Fibroblast of lung (primary cell): ENCODE measurements around the gene SH3GL2.

Experiments used
- EZH2 ChIP-seq: IDR thresholded peaks from 2 replicates; pipeline ENCODE4 v1.5.1; 2012; ENCODE audit warnings: low read length, control low read depth, mild to moderate bottlenecking; ENCODE audit errors: missing control alignments
- TF ChIP-seq, protein P1 (sequence below), 2 donors: IDR thresholded peaks in 1 of 2; conservative IDR thresholded peaks in 1 of 2; 1 replicate in 1 of 2; 2 replicates in 1 of 2; pipeline ENCODE4 v1.5.1; 2011 to 2012; ENCODE audit warnings: low read length in 2 of 2, control low read depth in 1 of 2, inconsistent platforms in 1 of 2, low read depth in 1 of 2, mild to moderate bottlenecking in 1 of 2

DNA sequence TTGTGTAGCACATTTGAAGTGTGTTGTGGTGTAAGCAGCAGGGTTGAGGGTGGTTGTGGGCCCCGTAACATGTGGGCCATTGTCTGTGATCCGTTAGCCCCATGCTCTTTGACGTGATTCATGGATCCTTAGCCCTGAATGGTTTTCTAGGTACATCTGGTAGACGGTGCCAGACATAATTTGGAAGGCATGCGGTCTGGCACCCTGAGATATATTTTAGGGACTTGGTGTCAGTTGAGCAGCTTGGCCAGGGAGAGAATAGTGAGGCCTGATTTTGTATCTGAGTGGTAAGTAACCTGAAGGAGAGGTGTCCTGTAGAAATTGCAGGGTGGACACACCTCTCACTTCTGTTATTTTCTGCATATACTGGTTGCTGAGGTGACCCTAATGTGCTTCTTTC, 10.9 kb downstream of the SH3GL2 start:
- TF ChIP-seq, protein P1, sequence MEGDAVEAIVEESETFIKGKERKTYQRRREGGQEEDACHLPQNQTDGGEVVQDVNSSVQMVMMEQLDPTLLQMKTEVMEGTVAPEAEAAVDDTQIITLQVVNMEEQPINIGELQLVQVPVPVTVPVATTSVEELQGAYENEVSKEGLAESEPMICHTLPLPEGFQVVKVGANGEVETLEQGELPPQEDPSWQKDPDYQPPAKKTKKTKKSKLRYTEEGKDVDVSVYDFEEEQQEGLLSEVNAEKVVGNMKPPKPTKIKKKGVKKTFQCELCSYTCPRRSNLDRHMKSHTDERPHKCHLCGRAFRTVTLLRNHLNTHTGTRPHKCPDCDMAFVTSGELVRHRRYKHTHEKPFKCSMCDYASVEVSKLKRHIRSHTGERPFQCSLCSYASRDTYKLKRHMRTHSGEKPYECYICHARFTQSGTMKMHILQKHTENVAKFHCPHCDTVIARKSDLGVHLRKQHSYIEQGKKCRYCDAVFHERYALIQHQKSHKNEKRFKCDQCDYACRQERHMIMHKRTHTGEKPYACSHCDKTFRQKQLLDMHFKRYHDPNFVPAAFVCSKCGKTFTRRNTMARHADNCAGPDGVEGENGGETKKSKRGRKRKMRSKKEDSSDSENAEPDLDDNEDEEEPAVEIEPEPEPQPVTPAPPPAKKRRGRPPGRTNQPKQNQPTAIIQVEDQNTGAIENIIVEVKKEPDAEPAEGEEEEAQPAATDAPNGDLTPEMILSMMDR (conservative IDR thresholded peaks at IDR 0.05 in 1 of 2, IDR thresholded peaks at IDR 0.05 in 1 of 2; ENCODE audit: low read depth in 1 of 2, low read length in 2 of 2) = no peak
- no peak for TF ChIP-seq EZH2
